NOMO-1 treated with DMSO at 0.1 percent for 48 hours (cell line): Measurements from ENCODE around the gene CPA2.
"Not testable (repeated sequence)": the region's sequence is repeated elsewhere in the genome, so short reads cannot be mapped to it uniquely, and the experiment has no call there.

Experiments used
- DNase-seq: peaks from one replicate; lab custom pipeline; 2025; ENCODE audit not compliant: unreplicated experiment; lab: John Stamatoyannopoulos, UW

The CPA2 gene

GRCh38 chr7:130266258-130266960 lies at the start of gene CPA2:
Gene CPA2, plus strand, starts transcription at chr7:130266863. Its CDS starts 19 bp downstream, at chr7:130266882.
- no peak for DNase-seq

DNA sequence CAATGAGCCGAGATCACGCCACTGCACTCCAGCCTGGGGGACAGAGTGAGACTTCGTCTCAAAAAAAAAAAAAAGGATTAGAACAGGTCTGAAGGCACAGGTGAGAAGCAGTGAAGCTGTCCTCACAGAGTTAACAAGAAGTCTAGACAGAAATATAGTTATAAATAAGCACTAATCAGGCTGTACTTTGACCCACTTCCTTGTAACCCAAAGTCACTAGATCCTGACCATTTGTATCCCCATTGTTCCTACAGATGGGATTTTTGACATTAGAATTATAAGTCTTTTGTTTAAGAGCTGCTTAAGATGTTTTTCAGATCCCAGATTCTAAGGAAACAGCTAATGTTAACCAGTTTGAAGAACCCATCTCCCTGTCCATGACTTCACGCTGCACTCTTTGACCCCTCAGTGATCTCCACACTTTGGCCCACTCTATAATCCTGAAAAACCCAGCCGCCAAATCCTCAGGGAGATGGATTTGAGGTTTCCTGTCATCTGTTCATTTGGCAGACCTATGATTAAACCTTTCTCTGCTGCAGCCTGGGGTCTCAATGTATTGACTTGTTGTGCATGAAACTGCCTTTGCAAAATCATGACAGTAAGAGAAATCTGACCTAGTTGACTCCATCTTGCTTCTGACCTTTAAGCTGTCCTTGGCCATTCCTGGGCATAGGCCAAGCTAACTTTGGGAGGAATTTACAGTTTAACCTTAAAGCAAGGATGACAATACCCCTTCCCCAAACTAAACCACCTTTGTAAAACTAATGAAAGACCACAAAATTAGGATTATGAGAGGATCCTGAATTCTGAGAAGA lies 47.6 kb upstream of the CPA2 start:
- DNase-seq, result no peak

GRCh38 chr7:130219871-130220270 lies 46.8 kb upstream of the CPA2 start:
- DNase-seq, result no peak

DNA sequence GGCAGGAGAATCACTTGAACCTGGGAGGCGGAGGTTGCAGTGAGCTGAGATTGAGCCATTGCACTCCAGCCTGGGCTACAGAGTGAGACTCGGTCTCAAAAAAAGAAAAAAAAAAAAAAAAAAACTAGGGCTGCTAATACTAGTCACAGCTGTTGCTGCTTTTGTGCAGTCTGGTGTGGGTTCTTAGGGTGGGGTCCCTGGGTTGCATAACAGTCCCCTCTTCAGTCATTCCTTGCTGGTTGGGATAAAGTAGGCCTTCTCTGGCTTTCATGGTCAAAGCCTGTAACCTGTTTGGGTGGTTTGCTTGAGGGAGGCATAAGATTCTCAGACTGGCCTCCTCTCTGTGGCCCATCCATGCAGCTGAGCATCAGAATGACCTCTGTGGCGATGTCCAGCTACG lies 44.9 kb upstream of the CPA2 start:
- no peak for DNase-seq

DNA sequence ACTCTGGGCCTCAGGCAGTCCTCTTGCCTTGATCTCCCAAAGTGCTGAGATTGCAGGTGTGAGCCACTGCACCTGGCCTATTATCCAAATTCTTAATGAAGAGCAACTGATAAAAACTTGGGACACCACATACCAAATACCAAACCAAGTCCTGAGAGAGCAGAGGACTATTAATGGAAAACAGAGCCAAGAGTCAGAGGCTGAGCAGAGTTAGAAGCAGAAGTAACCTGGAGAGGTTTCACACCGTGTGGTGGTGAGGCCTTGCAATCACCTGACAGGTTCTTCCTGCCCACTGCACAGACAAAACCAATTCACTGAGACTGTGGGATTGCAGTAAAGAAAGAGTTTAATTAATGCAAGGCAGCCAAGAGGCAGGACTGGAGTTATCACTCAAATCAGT lies 43.0 kb upstream of the CPA2 start:
- no peak for DNase-seq

GRCh38 chr7:130224210-130224609 lies 42.5 kb upstream of the CPA2 start:
- no peak for DNase-seq

DNA sequence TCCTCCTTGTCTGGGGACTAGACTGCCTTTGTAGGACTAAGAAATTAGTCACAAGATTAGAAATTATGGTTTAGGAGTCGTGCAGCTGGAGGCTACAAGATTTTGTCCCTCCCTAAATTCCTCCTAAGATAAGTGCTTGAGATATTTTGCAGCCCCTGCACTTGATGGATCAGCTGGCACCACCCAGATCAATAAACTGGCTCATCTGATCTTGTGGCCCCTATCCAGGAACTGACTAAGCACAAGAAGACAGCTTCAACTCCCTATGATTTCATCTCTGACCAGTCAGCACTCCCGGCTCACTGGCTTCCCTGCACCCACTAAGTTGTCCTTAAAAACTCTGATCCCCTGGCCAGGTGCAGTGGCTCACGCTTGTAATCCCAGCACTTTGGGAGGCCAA lies 41.7 kb upstream of the CPA2 start:
- not testable (repeated sequence) for DNase-seq

DNA sequence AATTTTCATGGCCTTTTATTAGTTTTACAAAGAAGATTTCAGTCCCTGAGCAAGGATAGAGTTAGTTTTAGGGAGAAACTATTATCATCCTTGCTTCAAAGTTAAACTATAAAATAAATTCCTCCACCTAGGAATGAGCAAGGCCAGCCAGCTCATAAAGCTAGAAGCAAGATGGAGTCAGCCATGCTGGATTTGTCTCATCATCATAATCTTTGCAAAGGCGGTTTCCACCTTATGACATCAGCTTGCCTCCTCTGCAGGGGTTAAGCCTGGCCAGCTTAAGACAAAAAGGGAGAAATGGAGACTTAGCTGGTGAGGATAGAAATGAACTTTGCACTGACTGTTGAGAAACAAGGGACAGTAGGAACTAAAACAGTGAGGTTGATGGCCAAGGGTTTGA lies 40.3 kb upstream of the CPA2 start:
- DNase-seq, result no peak

GRCh38 chr7:130227883-130228575 lies 38.6 kb upstream of the CPA2 start:
- no peak for DNase-seq

- DNase-seq, result peak; percentile 54
These were observed 37.7 kb upstream of the CPA2 start for GRCh38 chr7:130228840-130229502.

DNA sequence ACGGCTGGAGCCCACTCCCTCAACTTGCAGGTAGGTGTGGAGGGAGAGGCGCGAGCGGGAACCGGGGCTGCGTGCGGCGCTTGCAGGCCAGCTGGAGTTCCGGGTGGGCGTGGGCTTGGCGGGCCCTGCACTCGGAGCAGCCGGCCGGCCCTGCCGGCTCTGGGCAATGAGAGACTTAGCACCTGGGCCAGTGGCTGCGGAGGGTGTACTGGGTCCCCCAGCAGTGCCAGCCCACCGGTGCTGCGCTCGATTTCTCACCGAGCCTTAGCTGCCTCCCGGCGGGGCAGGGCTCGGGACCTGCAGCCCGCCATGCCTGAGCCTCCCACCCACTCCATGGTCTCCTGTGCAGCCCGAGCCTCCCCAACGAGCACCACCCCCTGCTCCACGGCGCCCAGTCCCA lies 36.7 kb upstream of the CPA2 start:
- not testable (repeated sequence) for DNase-seq

- no peak for DNase-seq
These were observed 34.9 kb upstream of the CPA2 start for GRCh38 chr7:130231792-130232191.

- no peak for DNase-seq
These were observed 34.5 kb upstream of the CPA2 start for GRCh38 chr7:130232209-130232608.

GRCh38 chr7:130234078-130234477 lies 32.6 kb upstream of the CPA2 start:
- DNase-seq, result no peak

DNA sequence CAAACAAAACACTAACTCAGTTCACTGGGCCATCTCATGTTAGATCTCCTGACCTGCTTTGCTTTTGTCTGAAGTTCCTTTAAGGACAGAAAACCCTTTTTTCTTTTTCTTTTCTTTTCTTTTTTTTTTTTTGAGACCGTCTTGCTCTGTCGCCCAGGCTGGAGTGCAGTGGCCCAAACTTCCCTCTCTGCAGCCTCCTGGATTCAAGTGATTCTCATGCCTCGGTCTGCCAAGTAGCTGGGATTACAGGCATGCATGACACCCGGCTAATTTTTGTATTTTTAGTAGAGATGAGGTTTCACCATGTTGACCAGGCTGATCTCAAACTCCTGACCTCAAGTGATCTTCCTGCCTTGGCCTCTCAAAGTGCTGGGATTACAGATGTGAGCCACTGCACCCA lies 30.3 kb upstream of the CPA2 start:
- not testable (repeated sequence) for DNase-seq

DNA sequence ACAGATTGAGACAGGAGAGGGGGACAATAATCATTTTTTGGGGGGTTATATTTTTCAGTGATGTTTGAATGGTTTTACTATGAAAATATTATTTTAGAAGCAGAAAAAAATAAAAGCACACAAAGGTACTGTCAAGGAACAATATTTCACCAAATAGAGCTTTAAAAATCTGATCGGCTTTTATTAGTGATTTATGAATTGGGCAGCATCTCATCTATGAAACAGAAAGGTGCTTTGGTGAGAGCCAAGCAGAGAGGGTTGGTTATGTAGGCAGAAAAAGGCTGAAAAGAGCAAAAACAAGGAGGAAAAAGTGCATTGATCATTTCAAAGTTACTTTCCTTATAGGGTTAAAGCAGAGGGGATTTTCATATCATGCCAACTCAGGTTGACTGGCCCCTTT lies 26.4 kb upstream of the CPA2 start:
- no peak for DNase-seq

DNA sequence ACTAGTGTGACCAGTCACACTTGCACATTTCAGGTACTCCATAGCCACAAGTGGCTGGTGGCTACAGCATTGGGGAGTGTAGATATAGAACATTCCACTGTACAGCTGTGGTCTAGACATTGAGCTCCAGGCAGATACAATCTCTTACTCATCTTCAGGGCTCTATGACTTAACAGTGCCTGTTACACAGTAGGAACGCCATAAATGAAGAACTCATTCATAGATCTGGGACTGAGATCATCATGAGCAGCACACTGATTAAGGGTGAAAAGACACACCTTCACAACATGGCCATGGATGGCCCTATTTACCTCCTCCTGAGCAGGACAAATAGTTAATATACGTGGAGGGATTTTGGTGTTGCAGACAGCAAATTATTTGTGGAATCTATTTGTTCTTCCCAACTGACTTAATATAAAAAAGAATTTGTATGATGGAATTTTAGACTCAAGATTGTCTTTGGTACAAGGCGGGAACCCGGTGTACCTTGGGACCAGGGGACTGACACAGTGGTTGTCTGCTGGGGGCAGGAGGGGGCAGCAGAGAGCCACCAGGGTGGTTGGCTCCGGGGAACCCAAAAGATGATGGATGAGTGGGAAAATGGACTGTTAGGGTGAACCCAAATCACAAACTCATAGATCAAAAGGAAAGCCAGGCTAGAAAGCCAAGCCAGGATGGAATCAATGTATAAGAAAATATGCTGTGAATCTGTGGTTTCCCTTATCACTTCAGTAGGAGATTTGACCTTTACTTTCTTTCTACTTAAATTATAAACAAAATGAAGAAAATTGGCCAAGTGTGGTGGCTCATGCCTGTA lies 24.3 kb upstream of the CPA2 start:
- DNase-seq, result peak; percentile 0

DNA sequence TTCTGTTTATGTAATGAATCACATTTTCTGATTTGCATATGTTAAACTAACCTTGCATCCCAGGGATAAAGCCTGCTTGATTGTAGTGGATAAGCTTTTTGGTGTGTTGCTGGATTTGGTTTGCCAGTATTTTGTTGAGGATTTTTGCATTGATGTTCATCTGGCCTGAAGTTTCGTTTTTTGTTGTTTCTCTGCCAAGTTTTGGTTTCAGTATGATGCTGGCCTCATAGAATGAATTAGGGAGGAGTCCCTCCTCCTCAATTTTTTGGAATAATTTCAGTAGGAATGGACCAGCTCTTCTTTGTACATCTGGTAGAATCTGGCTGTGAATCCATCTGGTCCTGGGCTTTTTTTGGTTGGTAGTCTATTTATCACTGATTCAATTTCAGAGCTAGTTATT lies 23.2 kb upstream of the CPA2 start:
- not testable (repeated sequence) for DNase-seq

- not testable (repeated sequence) for DNase-seq
These were observed 20.2 kb upstream of the CPA2 start for GRCh38 chr7:130246491-130246890.

GRCh38 chr7:130248842-130249241 lies 17.8 kb upstream of the CPA2 start:
- DNase-seq, result not testable (repeated sequence)
